GM19395 (cell line): Measurements from ENCODE around the gene CENPP.
"Not testable (repeated sequence)": the region's sequence is repeated elsewhere in the genome, so short reads cannot be mapped to it uniquely, and the experiment has no call there.

ENCODE experiments used
- ATAC-seq: cut with Tn5 transposase; IDR thresholded peaks from one replicate; pipeline ENCODE4 v1.9.1; 2021; ENCODE audit warnings: mild to moderate bottlenecking, moderate library complexity; ENCODE audit not compliant: unreplicated experiment

The CENPP gene

DNA sequence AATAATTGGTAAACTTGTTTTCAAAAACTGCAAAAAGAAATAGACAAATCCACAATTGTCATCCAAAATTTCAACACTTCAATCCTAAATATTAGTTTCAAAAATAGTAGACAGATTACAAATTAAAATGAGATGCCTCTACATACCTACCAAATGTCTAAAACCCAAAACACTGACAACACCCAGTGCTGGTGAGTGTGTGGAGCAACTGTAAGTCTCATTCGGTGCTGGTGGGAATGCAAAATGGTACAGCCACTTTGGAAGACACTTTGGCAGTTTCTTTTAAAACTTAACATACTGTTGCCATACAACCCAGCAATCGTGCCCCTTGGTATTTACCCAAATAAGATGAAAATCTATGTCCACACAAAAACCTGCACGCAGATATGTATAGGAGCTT, 203.4 kb downstream of the CENPP start:
- no peak for ATAC-seq

DNA sequence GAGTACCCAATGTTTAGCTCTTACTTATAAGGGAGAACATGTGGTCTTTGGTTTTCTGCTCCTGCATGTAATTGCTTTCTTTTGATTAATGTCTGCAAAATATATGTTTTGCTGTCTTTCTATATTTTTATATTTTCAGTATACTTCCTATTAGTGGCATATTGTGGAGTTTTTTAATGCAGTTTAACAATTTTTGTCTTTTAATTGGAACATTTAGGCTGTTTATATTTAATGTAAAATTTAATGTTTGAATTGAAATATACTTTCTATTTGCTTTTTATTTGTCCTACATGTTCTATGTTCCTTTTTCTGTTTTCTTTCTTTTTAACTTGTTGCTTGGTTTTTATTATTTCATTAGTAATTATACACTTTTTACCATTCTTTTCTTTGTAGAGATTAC, 205.1 kb downstream of the CENPP start:
- no peak for ATAC-seq

DNA sequence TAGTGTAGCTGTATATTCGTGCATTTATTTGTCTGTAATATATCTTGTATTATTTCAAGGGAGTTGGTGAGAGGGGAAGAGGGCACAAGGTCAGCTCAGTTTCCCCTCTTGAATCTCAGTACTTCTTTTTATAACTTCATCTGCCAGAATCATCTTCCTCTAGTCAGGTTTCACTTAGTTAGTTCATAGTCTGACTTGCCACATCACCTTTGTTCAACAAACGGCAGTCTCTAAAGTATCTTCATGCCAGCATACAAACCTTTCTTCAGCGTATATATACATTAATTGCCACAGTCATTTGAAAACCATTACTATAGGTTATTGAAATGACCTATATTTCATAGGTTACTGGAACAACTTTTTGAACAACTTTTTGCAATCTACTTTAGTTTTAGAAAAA, 208.5 kb downstream of the CENPP start:
- ATAC-seq = no peak

DNA sequence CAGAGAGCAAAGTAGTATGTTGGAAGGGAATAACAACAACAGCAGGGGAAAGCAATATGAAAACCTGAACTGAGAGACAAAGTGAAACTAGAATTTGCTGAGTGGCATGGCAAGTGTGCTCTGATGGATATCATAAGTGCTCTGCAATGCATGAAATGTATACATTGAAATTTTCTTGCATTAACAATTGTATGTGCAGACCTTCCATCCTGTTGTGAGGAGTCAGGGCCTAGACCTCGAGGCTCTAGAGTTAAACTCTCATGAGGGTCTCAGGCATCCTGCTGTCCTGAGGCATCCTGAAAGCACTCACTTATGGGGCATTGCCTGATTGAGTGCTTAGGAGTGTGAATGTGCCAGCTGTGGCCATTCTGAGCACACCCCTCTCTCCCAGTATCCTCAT, 208.9 kb downstream of the CENPP start:
- no peak for ATAC-seq

DNA sequence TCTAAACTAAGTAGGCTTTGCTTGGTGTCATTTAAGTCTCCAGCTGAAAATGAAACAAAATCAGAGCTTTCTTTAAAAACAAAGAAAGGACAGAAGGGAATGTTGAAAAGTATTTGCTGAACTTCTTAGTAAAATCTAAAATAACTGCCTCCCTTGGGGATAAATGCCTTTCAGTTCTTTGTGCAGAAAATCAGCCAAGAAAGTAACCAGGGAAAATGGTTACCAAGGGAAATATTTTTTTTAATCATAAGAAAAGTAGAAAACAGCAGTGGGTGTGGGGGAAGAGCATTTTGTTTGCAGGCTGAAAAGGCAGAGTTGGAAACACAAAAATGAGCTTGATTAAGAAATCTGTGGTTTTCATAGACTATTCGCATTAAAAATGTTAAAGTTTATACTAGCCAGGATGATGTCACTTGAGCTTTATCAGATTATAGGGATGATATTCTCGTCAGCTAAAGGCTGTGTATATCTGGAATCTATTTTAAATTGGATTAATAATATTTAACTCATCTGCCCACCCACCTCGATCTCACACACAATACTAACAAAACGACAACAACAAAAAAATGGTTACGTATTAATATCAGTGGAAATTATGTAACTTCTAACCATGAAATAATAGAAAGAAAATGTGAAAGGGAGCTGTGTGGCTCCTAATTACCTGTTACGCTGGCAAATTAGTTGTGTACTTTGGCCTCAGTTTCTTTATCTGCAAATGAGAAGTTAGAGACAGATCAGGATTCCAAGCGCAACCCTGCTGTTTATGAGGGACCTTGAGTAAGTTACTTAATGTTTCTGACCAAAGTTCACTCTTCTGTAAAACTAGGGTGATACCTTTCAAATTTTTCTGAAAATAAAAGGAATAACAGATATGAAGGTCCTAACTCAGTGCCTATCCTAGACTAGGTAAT, 210.4 kb downstream of the CENPP start, which contains the start of gene ECM2:
ECM2 (minus strand) TSS at position 51 of the 911 bp plus-strand sequence. CDS start 13,124 bp downstream, outside the sequence.
- ATAC-seq = no peak

DNA sequence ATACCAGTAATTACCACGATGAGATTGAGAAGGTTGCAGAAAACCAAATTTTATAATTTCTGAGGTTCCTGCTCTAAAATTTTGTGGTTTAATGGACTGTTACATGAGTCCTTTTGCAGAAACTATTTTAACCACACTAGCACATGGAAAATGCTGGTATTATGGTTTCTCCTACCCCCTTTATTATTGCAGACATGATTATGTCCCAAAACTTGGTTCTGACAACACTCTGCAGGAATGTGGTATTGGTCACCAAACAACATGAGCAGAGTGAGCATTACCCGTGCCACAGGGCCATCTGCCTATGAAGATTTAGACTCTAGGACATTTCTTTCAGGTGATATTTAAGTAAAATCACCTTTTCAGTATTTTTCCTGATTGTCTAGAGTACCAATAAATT, 212.8 kb downstream of the CENPP start:
- ATAC-seq = no peak

DNA sequence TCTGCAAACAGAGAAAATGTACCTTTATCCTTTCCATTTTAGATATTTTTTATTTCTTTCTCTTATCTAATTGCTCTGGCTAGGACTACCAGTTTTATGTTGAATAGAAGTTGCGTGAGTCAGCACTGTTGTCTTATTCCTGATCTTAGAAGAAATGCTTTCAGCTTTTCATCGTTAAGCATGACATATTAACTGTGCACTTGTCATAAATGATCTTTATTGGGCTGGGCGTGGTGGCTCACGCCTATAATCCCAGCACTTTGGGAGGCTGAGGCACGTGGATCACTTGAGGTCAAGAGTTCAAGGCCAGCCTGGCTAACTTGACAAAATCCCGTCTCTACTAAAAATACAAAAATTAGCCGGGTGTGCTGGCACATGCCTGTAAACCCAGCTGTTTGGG, 218.2 kb downstream of the CENPP start:
- no peak for ATAC-seq

DNA sequence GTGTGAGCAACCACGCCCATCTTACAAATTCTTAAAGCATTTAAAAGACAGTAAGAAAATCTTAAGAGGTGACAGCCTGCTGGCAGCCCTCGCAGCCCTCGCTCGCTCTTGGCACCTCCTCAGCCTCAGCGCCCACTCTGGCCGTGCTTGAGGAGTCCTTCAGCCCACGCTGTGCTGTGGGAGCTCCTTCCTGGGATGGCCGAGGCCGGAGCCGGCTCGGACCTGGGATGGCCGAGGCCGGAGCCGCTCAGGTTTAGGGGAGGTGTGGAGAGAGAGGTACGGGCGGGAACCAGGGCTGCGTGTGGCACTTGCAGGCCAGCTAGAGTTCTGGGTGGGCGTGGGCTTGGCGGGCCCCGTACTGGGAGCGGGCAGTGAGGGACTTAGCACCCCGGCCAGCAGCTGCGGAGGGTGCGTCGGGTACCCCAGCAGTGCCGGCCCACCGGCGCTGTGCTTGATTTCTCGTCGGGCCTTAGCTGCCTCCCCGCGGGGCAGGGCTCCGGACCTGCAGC, 219.3 kb downstream of the CENPP start:
- no peak for ATAC-seq

DNA sequence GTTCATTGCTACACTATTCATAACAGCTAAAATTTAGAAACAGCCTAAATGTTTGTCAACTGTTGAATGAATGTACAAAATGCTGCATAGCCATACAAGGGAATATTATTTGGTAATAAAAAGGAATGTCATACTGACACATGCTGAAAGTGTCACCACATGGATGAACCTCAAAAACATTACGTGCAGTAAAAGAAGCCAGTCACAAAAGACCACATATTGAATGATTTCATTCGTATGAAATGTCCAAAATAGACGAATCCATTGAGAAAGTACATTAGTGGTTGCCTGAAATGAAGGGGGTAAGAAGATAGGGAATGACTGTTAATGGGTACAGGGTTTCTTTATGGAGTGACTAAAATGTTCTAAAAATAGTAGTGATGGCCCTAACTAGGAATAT, 221.6 kb downstream of the CENPP start:
- no peak for ATAC-seq

DNA sequence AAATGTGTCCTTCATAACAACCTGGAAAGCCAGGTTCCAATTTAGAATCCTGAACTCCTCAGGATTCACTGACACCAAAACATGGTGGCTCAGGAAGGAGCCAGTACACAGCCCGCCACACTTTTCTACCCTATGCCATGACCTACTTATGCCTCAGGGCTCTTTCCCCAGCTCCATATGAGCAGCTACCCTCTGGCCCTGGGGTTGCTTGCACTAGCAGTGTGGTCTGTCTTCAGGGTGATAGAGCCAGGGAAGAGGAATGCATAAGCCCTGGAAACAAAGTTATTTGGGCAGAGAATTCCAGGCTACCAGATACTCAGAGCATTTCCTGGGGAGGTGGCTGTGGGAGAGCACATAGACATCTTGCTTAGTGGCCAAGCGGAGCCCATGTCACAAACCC, 225.0 kb downstream of the CENPP start:
- ATAC-seq = no peak

DNA sequence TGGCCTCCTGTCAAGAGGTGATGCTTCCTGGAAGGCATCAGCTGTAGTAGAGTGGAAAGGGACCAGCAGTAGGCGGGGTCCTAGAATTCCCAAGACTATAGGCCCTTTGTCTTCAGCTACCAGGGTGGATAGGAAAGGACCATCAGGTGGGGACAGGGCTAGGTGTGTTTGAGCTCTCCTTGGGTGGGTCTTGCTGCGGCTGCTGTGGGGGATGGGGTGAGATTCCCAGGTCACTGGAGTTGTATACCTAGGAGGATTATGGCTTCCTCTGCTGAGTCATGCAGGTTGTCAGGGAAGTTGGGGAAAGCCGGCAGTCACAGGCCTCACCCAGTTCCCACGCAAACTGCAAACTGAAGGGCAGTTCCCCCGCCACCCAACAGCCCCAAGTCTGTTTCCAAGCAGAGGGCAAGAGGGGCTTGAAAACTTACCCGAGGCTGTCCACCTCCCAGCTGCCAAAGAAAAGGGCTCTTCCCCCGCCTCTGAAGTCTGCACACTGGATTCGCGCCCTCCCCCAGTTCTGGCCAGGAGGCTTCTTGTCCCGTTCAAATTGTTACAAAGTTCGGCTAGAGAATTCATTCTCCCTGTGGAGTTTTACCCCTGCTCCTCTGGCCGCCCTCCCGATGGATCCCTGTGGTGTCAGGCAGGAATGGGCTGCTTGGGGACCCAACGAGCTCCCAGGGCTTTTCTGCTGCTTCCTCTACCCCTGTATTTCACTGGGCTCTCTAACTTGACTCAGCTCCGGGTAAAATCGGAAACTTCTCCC, 233.0 kb downstream of the CENPP start:
- no peak for ATAC-seq

DNA sequence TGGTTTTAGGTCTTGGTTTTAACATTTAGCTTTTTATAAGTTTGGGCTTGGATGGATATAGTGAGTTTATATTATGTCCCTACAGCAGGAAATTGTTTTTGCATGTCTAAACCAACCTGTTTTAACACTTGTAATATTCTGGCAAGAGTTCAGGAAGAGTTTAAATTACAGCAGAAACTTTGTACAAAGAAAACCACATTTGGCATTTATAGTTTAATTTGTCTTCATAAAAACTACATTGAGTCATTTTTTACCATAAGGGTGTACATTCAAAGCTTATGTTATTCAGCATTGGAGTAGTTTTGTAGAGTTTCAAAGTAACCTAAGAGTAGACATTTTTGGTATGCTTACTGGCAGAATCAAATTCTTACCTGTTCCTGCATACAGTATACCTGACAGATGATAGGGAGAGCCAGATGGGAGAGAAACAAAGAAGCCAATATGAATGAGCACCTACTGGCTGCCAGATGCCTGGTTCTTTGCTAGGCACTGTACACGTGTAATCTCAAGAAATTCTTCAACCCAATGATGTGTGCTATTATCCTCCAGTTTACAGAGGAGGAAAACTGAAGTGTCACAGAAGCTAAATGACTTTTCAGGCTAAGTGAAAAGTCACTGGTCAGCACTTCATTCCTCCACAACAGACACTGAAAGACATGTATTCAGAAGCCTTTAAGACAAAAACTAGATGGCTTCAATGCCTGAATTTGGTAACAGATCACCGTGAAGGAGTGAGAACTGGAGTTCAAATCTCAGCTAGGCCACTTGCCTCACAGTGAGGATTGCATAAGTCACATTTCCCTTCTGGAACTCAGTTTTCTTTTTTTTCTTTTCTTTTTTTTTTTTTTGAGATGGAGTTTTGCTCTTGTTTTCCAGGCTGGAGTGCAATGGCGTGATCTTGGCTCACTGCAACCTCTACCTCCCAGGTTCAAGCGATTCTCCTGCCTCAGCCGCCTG, 235.9 kb downstream of the CENPP start:
- ATAC-seq = no peak

DNA sequence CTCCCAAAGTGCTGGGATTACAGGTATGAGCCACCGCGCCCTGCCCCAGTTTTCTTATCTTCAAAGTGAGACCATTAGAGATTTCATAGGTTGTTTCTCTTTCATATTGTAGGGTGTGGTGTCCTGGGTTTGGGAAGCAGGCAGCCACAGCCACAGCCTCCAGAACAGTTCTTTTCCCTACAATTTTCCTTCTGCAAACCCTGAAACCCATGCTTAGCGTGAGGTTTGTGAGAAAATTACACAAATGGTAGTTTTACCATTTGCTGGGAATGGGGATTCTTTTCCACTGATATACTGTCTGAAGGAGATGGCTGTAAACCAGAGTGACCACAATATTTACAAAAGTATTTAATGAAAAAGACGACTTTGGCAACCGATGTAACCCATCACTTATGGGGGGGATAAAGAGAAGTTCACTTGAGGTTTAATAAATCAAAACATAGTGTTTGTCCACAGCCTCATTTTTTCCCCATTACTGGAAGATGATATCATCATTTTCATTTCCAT, 236.8 kb downstream of the CENPP start:
- ATAC-seq = no peak

DNA sequence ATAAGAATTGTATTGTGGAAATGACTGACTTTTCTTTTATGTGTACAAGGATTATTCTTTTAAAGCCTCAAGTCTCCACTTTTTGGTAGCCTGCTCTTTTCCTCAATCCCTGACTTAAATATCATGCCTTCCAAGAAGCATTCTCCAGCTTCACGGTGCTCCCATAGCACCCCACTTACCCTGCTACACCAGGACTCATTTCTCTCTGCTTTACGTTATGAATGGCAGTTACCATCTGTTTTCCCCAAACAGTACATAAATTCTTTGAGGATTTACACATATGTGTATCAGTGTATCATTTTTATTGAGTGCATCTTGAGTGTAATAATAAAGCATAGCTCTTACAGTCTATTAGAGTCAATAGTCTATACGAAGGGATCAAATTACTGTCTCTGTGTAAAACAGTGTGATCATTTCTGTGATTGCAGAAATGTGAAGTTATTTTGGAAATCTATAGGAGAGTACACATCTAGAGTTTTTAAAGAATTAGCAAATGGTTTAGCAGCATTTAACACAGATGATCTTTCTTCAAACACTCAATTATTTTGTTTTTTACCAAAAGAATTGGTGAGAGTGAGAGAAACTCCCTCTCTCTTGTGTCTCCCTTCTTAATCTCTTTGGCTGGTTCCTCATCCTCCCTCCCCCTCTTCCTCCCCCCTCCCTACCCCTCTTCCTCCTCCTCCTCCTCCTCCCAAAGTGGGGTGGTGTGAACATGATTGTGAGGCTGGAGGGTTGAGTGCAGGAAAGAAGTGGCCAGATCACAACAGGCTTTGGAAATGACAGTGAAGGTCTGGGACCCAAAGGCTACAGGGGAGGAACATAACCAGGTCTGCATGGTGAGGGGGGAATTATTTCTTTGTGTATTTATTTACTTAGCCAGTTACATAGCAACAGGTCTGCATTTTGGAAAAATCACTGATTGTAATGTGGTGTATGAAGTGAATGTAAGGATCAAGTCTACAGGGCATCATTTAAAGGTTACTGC, 237.7 kb downstream of the CENPP start:
- no peak for ATAC-seq

DNA sequence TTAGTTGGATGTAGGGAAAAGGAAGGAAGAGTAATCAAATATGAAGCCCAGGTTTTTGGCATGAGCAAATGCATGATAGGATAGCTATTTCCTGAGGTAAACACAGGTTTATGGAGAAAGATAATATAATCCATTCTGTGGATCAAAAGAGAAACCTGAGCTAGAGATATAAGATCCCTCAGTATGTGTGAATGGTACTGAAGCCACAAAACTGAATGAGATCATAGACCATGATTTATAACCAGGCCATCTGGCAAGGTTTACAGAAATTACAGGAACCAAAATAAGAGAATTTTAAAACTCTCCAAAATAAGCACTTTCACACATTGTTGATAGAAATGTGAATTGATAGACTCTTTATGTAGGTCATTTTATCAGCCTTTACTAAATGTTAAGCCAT, 238.8 kb downstream of the CENPP start:
- no peak for ATAC-seq

DNA sequence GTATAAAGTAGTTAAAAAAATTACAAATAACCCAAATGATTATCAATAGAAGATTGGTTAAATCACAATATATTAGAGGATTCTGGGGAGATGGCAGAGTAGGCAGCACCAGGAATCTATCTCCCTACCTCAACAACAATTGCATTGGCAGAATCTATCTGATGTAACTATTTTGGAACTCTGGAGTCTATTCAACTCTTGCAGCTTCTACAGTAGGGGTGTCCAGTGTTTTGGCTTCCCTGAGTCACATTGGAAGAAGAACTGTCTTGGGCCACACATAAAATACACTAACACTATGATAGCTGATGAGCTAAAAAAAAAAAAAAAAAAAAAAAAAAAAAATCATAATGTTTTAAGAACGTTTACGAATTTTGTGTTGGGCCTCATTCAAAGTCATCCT, 239.2 kb downstream of the CENPP start:
- no peak for ATAC-seq

DNA sequence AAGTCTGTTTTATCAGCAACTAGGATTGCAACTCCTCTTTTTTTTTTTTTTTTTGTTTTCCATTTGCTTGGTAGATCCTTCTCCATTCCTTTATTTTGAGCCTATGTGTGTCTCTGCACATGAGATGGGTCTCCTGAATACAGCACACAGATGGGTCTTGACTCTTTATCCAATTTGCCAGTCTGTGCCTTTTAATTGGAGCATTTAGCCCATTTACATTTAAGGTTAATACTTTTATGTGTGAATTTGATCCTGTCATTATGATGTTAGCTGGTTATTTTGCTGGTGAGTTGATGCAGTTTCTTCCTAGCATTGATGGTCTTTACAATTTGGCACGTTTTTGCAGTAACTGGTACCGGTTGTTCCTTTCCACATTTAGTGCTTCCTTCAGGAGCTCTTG, 246.1 kb downstream of the CENPP start:
- not testable (repeated sequence) for ATAC-seq

DNA sequence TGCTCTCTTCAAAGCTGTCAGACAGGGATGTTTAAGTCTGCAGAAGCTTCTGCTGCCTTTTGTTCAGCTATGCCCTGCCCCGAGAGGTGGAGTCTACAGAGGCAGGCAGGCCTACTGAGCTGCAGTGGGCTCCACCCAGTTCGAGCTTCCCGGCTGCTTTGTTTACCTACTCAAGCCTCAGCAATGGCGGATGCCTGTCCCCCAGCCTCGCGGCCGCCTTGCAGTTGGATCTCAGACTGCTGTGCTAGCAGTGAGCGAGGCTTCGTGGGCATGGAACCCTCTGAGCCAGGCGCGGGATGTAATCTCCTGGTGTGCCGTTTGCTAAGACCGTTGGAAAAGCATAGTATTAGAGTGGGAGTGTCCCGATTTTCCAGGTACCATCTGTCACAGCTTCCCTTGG, 247.9 kb downstream of the CENPP start:
- not testable (repeated sequence) for ATAC-seq

DNA sequence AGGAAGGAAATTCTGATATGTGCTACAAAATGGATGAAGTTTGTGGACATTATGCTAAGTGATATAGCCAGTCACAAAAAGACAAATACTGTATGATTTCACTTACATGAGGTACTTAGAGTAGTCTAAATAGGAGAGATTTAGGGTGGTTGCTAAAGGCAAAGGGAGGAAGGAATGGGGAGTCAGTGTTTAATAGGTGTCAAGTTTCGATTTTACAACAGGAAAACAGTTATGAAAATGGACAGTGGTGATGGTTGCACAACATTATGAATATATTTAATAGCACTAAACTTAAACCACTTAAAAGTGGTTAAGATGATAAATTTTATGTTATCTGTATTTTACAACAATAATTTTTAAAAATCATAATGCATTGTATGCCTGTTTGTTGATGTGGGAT, 250.4 kb downstream of the CENPP start:
- no peak for ATAC-seq
